Activated naive CD4-positive, alpha-beta T cell treated with anti-CD3 and anti-CD28 coated beads, Interleukin-2, amount 50 U/mL, for 72 hours (primary cell): ENCODE data around the gene MTG2. TPM values are rescaled to one million over a fixed set of nuclear protein-coding genes. Genes with fewer than 3 reads are reported as not detected.

Experiments used
- ATAC-seq, 2 donors: fragments of 150-1000 bp; cut with Tn5 transposase; 2 replicates each; pipeline ENCODE4 v1.10.0; 2021; ENCODE audit warnings: mild to moderate bottlenecking in 2 of 2, moderate library complexity in 2 of 2
- DNase-seq, 2 donors: peaks; one replicate each; pipeline ENCODE4 v3.0.0; 2021 to 2022; ENCODE audit warnings: low spot score in 2 of 2
- H3K27ac Mint-ChIP-seq, 2 donors: one replicate each; pipeline ENCODE4 v1.8.0; 2022; ENCODE audit warnings: mild to moderate bottlenecking in 2 of 2, mixed read lengths in 2 of 2
- H3K36me3 Mint-ChIP-seq, 2 donors: one replicate each; pipeline ENCODE4 v1.8.0; 2022; ENCODE audit warnings: mixed read lengths in 2 of 2
- H3K9me3 Mint-ChIP-seq, 2 donors: one replicate each; pipeline ENCODE4 v1.8.0; 2022; ENCODE audit warnings: mixed read lengths in 2 of 2
- total RNA-seq, 2 donors: library from RNA; stranded (reverse); gene quantifications; one replicate each; pipeline ENCODE4 v1.2.3, GENCODE V29; 2022

The MTG2 gene
- total RNA-seq, 2 donors from 2014 or later: 33.9 to 39.5 TPM

- H3K9me3 Mint-ChIP-seq: no peaks in the 10 kb centered on the region
- H3K27ac Mint-ChIP-seq: peak overlapping the region in 1 of 2 donors; percentile 82
- ATAC-seq (no peak), DNase-seq (no peak)
- H3K36me3 Mint-ChIP-seq: peaks cover 15 to 18% of the 10 kb centered on the region in 2 donors
These were observed 19.2 kb downstream of the MTG2 start for GRCh38 chr20:62202083-62202395.

DNA sequence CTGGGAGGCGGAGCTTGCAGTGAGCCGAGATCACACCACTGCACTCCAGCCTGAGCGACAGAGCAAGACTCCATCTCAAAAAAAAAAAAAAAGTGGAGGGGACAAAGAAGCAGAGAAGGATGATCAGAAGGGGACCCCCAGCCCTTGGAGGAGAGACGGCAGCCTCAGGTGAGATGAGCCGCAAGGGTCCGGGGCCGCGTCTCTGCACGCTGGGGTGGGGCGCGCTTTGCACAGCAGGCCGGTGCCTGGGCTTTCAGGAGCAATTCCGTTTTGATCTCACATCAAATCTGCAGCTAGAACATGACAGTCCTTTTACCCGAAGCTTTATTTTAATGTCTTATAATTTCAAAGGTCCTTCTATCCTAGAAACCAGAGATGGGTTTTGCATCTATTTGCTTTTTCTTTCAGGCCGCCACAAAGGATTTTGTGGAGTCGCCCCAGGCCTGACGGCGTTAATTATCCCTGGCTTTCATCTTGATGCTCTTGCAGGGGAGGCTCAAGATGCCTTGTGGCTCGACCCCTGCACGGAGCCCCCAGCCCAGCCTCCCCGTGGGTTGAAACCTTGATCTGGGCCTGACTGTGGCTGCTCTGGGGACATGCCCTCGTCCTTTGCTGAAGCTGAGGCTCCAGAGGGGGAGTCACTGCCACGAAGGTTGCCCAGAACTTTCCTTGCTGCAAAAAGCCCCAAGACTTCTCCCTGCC, 20.0 kb downstream of the MTG2 start:
- DNase-seq: no peak
- no peak for ATAC-seq
- no peaks in the 10 kb centered on the region for H3K9me3 Mint-ChIP-seq
- H3K27ac Mint-ChIP-seq: no peak overlapping the region
- peaks cover 15 to 18% of the 10 kb centered on the region in 2 donors for H3K36me3 Mint-ChIP-seq

- Mint-ChIP-seq H3K9me3 (no peaks in the 10 kb centered on the region), H3K36me3 (peaks cover 11 to 14% of the 10 kb centered on the region in 2 donors), H3K27ac (no peak overlapping the region)
- ATAC-seq (no peak), DNase-seq (no peak)
These were observed 20.7 kb downstream of the MTG2 start for GRCh38 chr20:62203378-62204030.

- Mint-ChIP-seq H3K9me3 (no peaks in the 10 kb centered on the region), H3K27ac (peak overlapping the region in 1 of 2 donors; percentile 29)
These were observed 23.0 kb downstream of the MTG2 start for GRCh38 chr20:62205618-62206387.

DNA sequence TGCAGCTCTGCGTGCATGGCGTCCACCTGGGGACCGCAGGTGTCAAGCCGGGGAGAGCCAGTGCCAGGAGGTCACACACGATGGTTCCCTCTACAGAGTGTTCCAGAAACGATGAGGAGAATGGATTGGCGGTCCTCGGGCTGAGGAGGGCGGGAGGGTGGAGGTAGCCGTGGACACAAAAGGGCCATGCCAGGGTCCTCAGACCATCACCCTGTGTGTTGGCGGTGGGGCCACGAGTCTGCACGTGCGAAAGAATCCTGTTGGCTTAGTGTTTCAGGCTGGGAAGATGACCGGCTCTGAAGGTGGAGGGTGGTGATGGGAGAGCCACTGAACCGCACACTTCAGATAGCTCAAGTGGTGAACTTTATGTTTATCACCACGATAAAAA, 23.6 kb downstream of the MTG2 start:
- no peak for DNase-seq
- H3K9me3 Mint-ChIP-seq: no peaks in the 10 kb centered on the region
- peaks cover 0 to 3% of the 10 kb centered on the region in 2 donors for H3K36me3 Mint-ChIP-seq
- no peak overlapping the region for H3K27ac Mint-ChIP-seq
- ATAC-seq: no peak

More at GRCh38 chr20:62205618-62206387, 23.0 kb downstream of the MTG2 start:
- DNase-seq (no peak), ATAC-seq (no peak)
- peaks cover 0 to 4% of the 10 kb centered on the region in 2 donors for H3K36me3 Mint-ChIP-seq

DNA sequence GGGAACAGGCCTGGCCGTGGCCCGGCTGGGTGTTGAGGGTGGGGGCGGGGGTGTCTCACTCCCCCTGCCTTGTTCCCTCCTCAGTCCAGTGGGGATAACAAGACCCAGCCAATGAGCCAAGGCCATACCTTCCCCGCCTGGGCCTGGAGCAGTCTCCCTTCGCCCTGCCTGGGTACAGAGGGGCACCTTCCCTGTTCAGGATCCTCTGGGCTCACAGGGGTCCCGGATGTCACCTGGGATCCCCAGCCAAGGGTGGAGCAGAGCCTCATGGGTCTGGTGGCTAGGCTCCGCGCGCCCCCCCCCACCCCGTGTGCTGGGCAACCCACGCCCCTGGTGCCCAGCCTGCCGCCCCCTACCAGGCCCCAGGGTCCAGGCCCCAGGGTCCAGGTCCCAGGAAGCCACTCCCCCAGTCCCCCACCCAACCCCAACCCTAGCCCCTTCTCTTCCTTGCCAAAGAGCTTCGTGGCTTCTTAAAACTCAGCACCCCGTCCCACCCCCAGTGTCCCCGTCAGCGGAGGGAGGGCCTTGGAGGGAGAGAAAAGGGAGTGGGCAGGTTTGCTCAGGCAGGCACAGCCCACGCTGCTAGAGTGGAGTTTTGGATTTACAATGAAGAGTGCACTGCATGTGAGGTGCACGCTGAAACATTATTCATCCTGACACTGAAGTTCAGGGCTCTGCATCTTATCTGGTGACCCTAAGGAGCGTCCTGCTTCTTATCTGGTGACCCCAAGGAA, 25.4 kb downstream of the MTG2 start:
- no peak for ATAC-seq
- H3K9me3 Mint-ChIP-seq: no peaks in the 10 kb centered on the region

DNA sequence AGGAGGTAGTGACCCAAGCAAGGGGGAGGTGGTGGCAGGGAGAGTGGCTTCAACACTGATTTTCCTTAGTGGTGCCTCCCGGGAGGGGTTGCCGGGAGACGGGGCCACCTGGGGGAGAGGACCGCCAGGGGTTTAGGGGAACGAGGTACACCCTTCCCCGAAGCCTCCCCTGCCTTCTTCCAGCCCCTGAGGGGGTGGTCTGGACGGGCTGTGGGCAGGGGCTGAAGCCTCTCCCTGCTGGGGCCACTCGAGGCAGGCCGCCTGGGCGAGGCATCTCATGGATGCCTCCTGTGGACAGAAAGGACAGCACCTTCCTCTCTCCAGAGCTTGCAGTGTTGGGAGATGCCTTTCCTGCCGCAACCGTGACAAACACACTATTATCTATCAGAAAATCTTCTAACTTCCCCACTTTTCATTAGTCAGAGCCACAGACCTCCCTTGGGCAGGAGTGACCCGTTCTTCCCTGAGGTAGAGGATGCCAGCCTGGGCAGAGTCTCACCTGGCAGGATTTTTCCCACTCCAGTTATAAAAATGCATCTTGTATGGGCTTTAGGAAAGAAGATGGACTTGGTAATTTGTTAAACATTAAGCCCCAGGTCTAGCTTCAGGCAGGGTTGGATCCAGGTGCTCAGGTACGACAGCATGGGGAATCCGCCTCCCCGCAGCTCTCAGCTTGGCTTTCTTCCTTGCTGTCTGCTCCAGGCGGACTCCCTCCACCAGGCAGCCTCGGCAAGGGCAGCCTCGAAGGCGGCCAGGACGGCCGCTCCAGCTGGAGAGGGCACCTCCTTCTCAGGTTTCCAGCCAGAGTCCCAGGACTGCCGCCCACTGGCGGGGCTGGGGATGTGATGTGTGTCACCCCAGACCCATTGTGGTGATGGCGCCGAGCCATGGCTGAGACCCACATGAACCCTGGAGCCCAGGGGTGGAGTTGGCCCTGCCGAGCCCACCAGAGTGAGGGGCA, 26.2 kb downstream of the MTG2 start:
- DNase-seq: no peak
- H3K36me3 Mint-ChIP-seq: no peaks in the 10 kb centered on the region
- H3K9me3 Mint-ChIP-seq: no peaks in the 10 kb centered on the region
- peak in 1 of 2 donors; percentile 29 for ATAC-seq
- no peak overlapping the region for H3K27ac Mint-ChIP-seq

More for the DNA sequence above, 25.4 kb downstream of the MTG2 start:
- H3K36me3 Mint-ChIP-seq: no peaks in the 10 kb centered on the region
- no peak for DNase-seq
- H3K27ac Mint-ChIP-seq: no peak overlapping the region

- no peaks in the 10 kb centered on the region for H3K36me3 Mint-ChIP-seq
These were observed 27.1 kb downstream of the MTG2 start for GRCh38 chr20:62209850-62210495.

DNA sequence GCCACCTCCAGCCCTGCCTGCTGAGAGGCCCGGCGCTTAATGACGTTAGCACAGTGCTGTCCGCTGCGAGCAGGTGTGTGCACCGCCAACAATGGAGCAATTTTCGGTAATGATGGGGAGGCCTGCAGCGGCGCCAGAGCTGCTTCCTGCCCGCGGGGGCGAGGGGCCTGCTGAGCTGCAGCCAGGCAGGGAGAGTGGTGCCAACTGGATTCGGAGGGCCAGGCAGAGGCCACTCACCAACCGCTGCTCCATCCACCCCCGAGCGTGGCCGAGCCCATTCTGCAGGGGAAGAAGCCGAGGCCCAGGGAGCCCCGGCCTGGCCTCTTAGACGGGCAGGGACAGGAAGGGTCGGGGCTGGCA, 27.6 kb downstream of the MTG2 start:
- Mint-ChIP-seq H3K9me3 (no peaks in the 10 kb centered on the region), H3K27ac (no peak overlapping the region), H3K36me3 (no peaks in the 10 kb centered on the region)
- DNase-seq: no peak
- no peak for ATAC-seq

More at GRCh38 chr20:62209850-62210495, 27.1 kb downstream of the MTG2 start:
- no peak for DNase-seq
- Mint-ChIP-seq H3K9me3 (no peaks in the 10 kb centered on the region), H3K27ac (no peak overlapping the region)
- no peak for ATAC-seq

GRCh38 chr20:62211216-62211615, 28.4 kb downstream of the MTG2 start:
- no peaks in the 10 kb centered on the region for H3K36me3 Mint-ChIP-seq

GRCh38 chr20:62211769-62212288, 29.0 kb downstream of the MTG2 start:
- no peaks in the 10 kb centered on the region for H3K36me3 Mint-ChIP-seq
- peak in 1 of 2 donors; percentile 23 for ATAC-seq
- DNase-seq: no peak
- no peaks in the 10 kb centered on the region for H3K9me3 Mint-ChIP-seq
- no peak overlapping the region for H3K27ac Mint-ChIP-seq

More at GRCh38 chr20:62211216-62211615, 28.4 kb downstream of the MTG2 start:
- ATAC-seq (no peak), DNase-seq (no peak)
- no peaks in the 10 kb centered on the region for H3K9me3 Mint-ChIP-seq
- no peak overlapping the region for H3K27ac Mint-ChIP-seq

- Mint-ChIP-seq H3K9me3 (no peaks in the 10 kb centered on the region), H3K36me3 (no peaks in the 10 kb centered on the region), H3K27ac (no peak overlapping the region)
- DNase-seq (no peak), ATAC-seq (no peak)
These were observed 29.5 kb downstream of the MTG2 start for GRCh38 chr20:62212299-62212698.

GRCh38 chr20:62214067-62214466, 31.2 kb downstream of the MTG2 start:
- ATAC-seq (no peak), DNase-seq (no peak)
- Mint-ChIP-seq H3K36me3 (no peaks in the 10 kb centered on the region), H3K27ac (no peak overlapping the region), H3K9me3 (no peaks in the 10 kb centered on the region)

DNA sequence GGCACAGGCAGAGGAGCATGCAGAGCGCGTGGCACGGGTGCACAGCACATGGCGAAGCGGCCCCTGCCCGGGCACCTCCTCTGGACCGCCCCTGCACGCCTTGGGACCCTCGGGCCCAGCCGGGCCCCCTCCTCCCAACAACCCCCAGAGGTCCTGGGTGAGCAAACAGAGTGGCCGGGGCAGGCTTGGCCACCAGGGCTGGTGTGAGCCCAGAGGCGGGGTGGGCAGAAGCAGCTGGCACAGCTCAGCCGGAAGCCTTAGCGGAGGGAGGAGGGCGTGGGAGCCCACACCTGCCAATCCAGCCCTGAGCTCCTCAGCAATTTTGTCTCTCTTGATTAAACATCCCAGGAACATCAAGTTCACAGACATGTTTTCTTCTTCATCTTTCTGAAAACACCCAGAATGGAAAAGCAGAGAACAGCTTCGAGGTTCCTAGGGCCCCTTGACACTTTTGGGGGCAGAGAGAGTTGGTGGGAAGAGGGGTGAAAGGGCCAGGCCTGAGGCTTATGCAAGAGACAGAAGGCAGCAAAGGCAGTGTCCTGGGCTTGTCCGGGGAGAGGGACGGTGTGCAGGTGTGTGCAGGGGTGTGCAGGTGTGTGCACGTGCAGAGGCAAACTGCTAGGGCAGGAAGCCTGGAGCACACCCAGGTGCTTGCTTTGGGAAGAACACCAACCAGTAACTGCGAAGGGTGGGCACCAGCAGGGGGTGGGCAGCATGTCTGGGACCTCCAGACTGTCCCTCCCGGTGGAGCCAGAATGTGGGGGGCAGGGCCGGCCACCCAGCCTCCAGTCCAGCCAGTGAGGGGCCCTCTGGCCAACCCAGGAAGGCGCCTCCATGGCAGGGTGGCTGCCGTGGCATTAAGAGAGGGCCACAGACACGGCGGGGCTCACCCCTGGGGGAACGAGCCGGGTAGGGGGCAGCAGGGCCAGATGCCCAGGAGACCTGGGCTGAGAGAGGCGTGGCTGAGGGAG, 32.5 kb downstream of the MTG2 start:
- ATAC-seq (no peak), DNase-seq (no peak)
- no peaks in the 10 kb centered on the region for H3K9me3 Mint-ChIP-seq
- no peaks in the 10 kb centered on the region for H3K36me3 Mint-ChIP-seq
- no peak overlapping the region for H3K27ac Mint-ChIP-seq
